Measurements from ENCODE around the gene HENMT1.

The HENMT1 gene

GRCh38 chr1:108636876-108637275 is 24.0 kb downstream of the HENMT1 start:
- no peak for DNase-seq
- Histone ChIP-seq H3K9ac (ENCODE audit: low read length) (no peak overlapping the region), H3K27me3 (ENCODE audit: insufficient read depth, low read length) (no peaks in the 10 kb centered on the region), H3K18ac (ENCODE audit: low read length) (no peak overlapping the region), H3K79me1 (ENCODE audit: low read length) (no peaks in the 10 kb centered on the region), H3K23ac (ENCODE audit: low read length) (no peak overlapping the region), H4K91ac (ENCODE audit: low read depth, low read length) (no peak overlapping the region), H4K12ac (ENCODE audit: low read depth, low read length) (no peak overlapping the region), H4K8ac (ENCODE audit: low read depth, low read length) (no peak overlapping the region), H2BK120ac (ENCODE audit: insufficient read depth, low read length, poor library complexity) (no peak overlapping the region), H2AK5ac (ENCODE audit: low read length) (no peak overlapping the region), H3K27ac (ENCODE audit: low read depth, low read length) (no peak overlapping the region), H3K14ac (ENCODE audit: low read length) (no peak overlapping the region), H3K4me1 (ENCODE audit: control insufficient read depth in 1 of 2, insufficient read depth in 2 of 2, low read length in 2 of 2) (no peaks in the 10 kb centered on the region), H3K4me2 (ENCODE audit: low read length) (no peak overlapping the region), H3K36me3 (ENCODE audit: control insufficient read depth in 1 of 2, insufficient read depth in 2 of 2, low read length in 2 of 2) (peaks cover 3 to 4% of the 10 kb centered on the region in 2 experiments), H3K79me2 (ENCODE audit: control insufficient read depth, insufficient read depth, low read length, poor library complexity) (no peaks in the 10 kb centered on the region), H3K9me3 (ENCODE audit: insufficient read depth, low read depth, low read length) (no peaks in the 10 kb centered on the region), H2BK12ac (ENCODE audit: low read length) (no peak overlapping the region), H3K4ac (ENCODE audit: low read depth, low read length) (no peak overlapping the region), H2BK5ac (ENCODE audit: low read depth, low read length, poor library complexity) (no peak overlapping the region), H2AFZ (ENCODE audit: insufficient read depth, low read length, poor library complexity) (no peak overlapping the region), H3K4me3 (ENCODE audit: low read depth, low read length) (no peak overlapping the region)
- no CpG with 5 or more reads among the region's 2 CpGs for WGBS (ENCODE audit: extremely low coverage, insufficient coverage, insufficient read length)

- no peaks in the 10 kb centered on the region for H3K79me2 ChIP-seq (ENCODE audit: control insufficient read depth, insufficient read depth, low read length, poor library complexity)
- H3K27me3 ChIP-seq (ENCODE audit: insufficient read depth, low read length), result no peaks in the 10 kb centered on the region
- no peak overlapping the region for H3K4me2 ChIP-seq (ENCODE audit: low read length)
- H2AFZ ChIP-seq (ENCODE audit: insufficient read depth, low read length, poor library complexity), result no peak overlapping the region
- H2BK120ac ChIP-seq (ENCODE audit: insufficient read depth, low read length, poor library complexity), result no peak overlapping the region
- no peak overlapping the region for H4K8ac ChIP-seq (ENCODE audit: low read depth, low read length)
- no peak overlapping the region for H2BK12ac ChIP-seq (ENCODE audit: low read length)
- H3K14ac ChIP-seq (ENCODE audit: low read length), result no peak overlapping the region
- H3K23ac ChIP-seq (ENCODE audit: low read length), result no peak overlapping the region
- no peak overlapping the region for H3K4ac ChIP-seq (ENCODE audit: low read depth, low read length)
- H4K91ac ChIP-seq (ENCODE audit: low read depth, low read length), result no peak overlapping the region
- H3K36me3 ChIP-seq (ENCODE audit: control insufficient read depth in 1 of 2, insufficient read depth in 2 of 2, low read length in 2 of 2), result peaks cover 3 to 6% of the 10 kb centered on the region in 2 experiments
- no peak overlapping the region for H4K12ac ChIP-seq (ENCODE audit: low read depth, low read length)
- DNase-seq, result no peak
- H2BK5ac ChIP-seq (ENCODE audit: low read depth, low read length, poor library complexity), result no peak overlapping the region
- no peak overlapping the region for H3K9ac ChIP-seq (ENCODE audit: low read length)
- H3K79me1 ChIP-seq (ENCODE audit: low read length), result no peaks in the 10 kb centered on the region
- no peaks in the 10 kb centered on the region for H3K4me1 ChIP-seq (ENCODE audit: control insufficient read depth in 1 of 2, insufficient read depth in 2 of 2, low read length in 2 of 2)
- no peak overlapping the region for H3K27ac ChIP-seq (ENCODE audit: low read depth, low read length)
- H2AK5ac ChIP-seq (ENCODE audit: low read length), result no peak overlapping the region
- H3K4me3 ChIP-seq (ENCODE audit: low read depth, low read length), result no peak overlapping the region
- no peak overlapping the region for H3K18ac ChIP-seq (ENCODE audit: low read length)
- no CpG with 5 or more reads among the region's 3 CpGs for WGBS (ENCODE audit: extremely low coverage, insufficient coverage, insufficient read length)
- no peaks in the 10 kb centered on the region for H3K9me3 ChIP-seq (ENCODE audit: insufficient read depth, low read depth, low read length)
Measured at GRCh38 chr1:108634521-108634920, 26.4 kb downstream of the HENMT1 start.

- Histone ChIP-seq H2BK12ac (ENCODE audit: low read length) (no peak overlapping the region), H3K18ac (ENCODE audit: low read length) (no peak overlapping the region), H3K4me2 (ENCODE audit: low read length) (no peak overlapping the region), H3K4ac (ENCODE audit: low read depth, low read length) (no peak overlapping the region), H3K9ac (ENCODE audit: low read length) (no peak overlapping the region), H3K4me3 (ENCODE audit: low read depth, low read length) (no peak overlapping the region), H4K12ac (ENCODE audit: low read depth, low read length) (no peak overlapping the region), H2BK5ac (ENCODE audit: low read depth, low read length, poor library complexity) (no peak overlapping the region), H3K27ac (ENCODE audit: low read depth, low read length) (no peak overlapping the region), H3K14ac (ENCODE audit: low read length) (no peak overlapping the region), H3K4me1 (ENCODE audit: control insufficient read depth in 1 of 2, insufficient read depth in 2 of 2, low read length in 2 of 2) (no peaks in the 10 kb centered on the region), H3K9me3 (ENCODE audit: insufficient read depth, low read depth, low read length) (no peaks in the 10 kb centered on the region), H3K79me1 (ENCODE audit: low read length) (no peaks in the 10 kb centered on the region), H3K27me3 (ENCODE audit: insufficient read depth, low read length) (no peaks in the 10 kb centered on the region), H3K79me2 (ENCODE audit: control insufficient read depth, insufficient read depth, low read length, poor library complexity) (no peaks in the 10 kb centered on the region), H2AK5ac (ENCODE audit: low read length) (no peak overlapping the region), H2AFZ (ENCODE audit: insufficient read depth, low read length, poor library complexity) (no peak overlapping the region), H2BK120ac (ENCODE audit: insufficient read depth, low read length, poor library complexity) (no peak overlapping the region), H4K91ac (ENCODE audit: low read depth, low read length) (no peak overlapping the region), H3K36me3 (ENCODE audit: control insufficient read depth in 1 of 2, insufficient read depth in 2 of 2, low read length in 2 of 2) (peaks cover 0 to 2% of the 10 kb centered on the region in 2 experiments), H4K8ac (ENCODE audit: low read depth, low read length) (no peak overlapping the region), H3K23ac (ENCODE audit: low read length) (no peak overlapping the region)
- no peak for DNase-seq
- WGBS (ENCODE audit: extremely low coverage, insufficient coverage, insufficient read length), result no CpG with 5 or more reads among the region's 2 CpGs
Measured at GRCh38 chr1:108628665-108629064, 32.2 kb downstream of the HENMT1 start.

- WGBS (ENCODE audit: extremely low coverage, insufficient coverage, insufficient read length), result no CpG with 5 or more reads among the region's 3 CpGs
- H2AFZ ChIP-seq (ENCODE audit: insufficient read depth, low read length, poor library complexity), result no peak overlapping the region
Measured at GRCh38 chr1:108627951-108628350, 32.9 kb downstream of the HENMT1 start.

More at GRCh38 chr1:108627951-108628350, 32.9 kb downstream of the HENMT1 start:
- Histone ChIP-seq H3K79me2 (ENCODE audit: control insufficient read depth, insufficient read depth, low read length, poor library complexity) (no peaks in the 10 kb centered on the region), H4K8ac (ENCODE audit: low read depth, low read length) (no peak overlapping the region), H2BK5ac (ENCODE audit: low read depth, low read length, poor library complexity) (no peak overlapping the region), H3K36me3 (ENCODE audit: control insufficient read depth in 1 of 2, insufficient read depth in 2 of 2, low read length in 2 of 2) (peaks cover 0 to 2% of the 10 kb centered on the region in 2 experiments), H3K79me1 (ENCODE audit: low read length) (no peaks in the 10 kb centered on the region), H4K91ac (ENCODE audit: low read depth, low read length) (no peak overlapping the region), H3K9me3 (ENCODE audit: insufficient read depth, low read depth, low read length) (no peaks in the 10 kb centered on the region), H3K9ac (ENCODE audit: low read length) (no peak overlapping the region), H3K23ac (ENCODE audit: low read length) (no peak overlapping the region), H3K14ac (ENCODE audit: low read length) (no peak overlapping the region), H3K18ac (ENCODE audit: low read length) (no peak overlapping the region), H2AK5ac (ENCODE audit: low read length) (no peak overlapping the region), H3K4me1 (ENCODE audit: control insufficient read depth in 1 of 2, insufficient read depth in 2 of 2, low read length in 2 of 2) (no peaks in the 10 kb centered on the region), H3K4me3 (ENCODE audit: low read depth, low read length) (no peak overlapping the region), H2BK12ac (ENCODE audit: low read length) (no peak overlapping the region), H3K4ac (ENCODE audit: low read depth, low read length) (no peak overlapping the region), H2BK120ac (ENCODE audit: insufficient read depth, low read length, poor library complexity) (no peak overlapping the region), H3K27me3 (ENCODE audit: insufficient read depth, low read length) (no peaks in the 10 kb centered on the region), H4K12ac (ENCODE audit: low read depth, low read length) (no peak overlapping the region), H3K27ac (ENCODE audit: low read depth, low read length) (no peak overlapping the region), H3K4me2 (ENCODE audit: low read length) (no peak overlapping the region)
- DNase-seq, result no peak

Measured in trophoblast cell (in vitro differentiated cells and primary cell).